SK-N-SH treated with all-trans-retinoic acid at 6 μM for 48 hours (cell line): ENCODE data around the gene OTOA.

Experiments used
- ARNTL ChIP-seq: fragments of 450-650 bp; formaldehyde crosslinking; IDR thresholded peaks from 2 replicates; pipeline ENCODE4 v1.5.0; 2020; ENCODE audit warnings: low read depth, mild to moderate bottlenecking, moderate library complexity, borderline replicate concordance
- ESRRG ChIP-seq: fragments of 250-450 bp; sonication (Bioruptor Pico); IDR thresholded peaks from 2 replicates; pipeline ENCODE4 v1.6.1; 2021; ENCODE audit warnings: mild to moderate bottlenecking
- PATZ1 ChIP-seq: fragments of 250-450 bp; sonication (Bioruptor Pico); IDR thresholded peaks from 2 replicates; pipeline ENCODE4 v1.8.0; 2020; ENCODE audit warnings: mild to moderate bottlenecking, moderate library complexity, borderline replicate concordance
- TCF4 ChIP-seq: fragments of 250-450 bp; sonication (Bioruptor Pico); IDR thresholded peaks from 2 replicates; pipeline ENCODE4 v1.8.0; 2021; ENCODE audit warnings: mild to moderate bottlenecking, moderate library complexity, borderline replicate concordance
- ZFP3 ChIP-seq: fragments of 250-450 bp; sonication (Bioruptor Pico); IDR thresholded peaks from 2 replicates; pipeline ENCODE4 v1.5.0; 2020; ENCODE audit warnings: mild to moderate bottlenecking, moderate library complexity
- ZNF565 ChIP-seq: fragments of 450-650 bp; formaldehyde crosslinking; conservative IDR thresholded peaks from 2 replicates; pipeline ENCODE4 v1.5.0; 2020; ENCODE audit warnings: low read depth, mild to moderate bottlenecking, moderate library complexity
- ZNF8 ChIP-seq: fragments of 450-650 bp; formaldehyde crosslinking; IDR thresholded peaks from 2 replicates; pipeline ENCODE4 v1.5.0; 2020; ENCODE audit warnings: mild to moderate bottlenecking, moderate library complexity
- TF ChIP-seq, protein P1 (sequence below): fragments of 250-450 bp; sonication (Bioruptor Pico); IDR thresholded peaks from 2 replicates; pipeline ENCODE4 v1.5.0; 2020; ENCODE audit warnings: mild to moderate bottlenecking, moderate library complexity
- TF ChIP-seq, protein P2 (sequence below): fragments of 250-450 bp; sonication (Bioruptor Pico); IDR thresholded peaks from 2 replicates; pipeline ENCODE4 v1.5.1; 2020; ENCODE audit warnings: low read depth, mild to moderate bottlenecking, moderate library complexity

DNA sequence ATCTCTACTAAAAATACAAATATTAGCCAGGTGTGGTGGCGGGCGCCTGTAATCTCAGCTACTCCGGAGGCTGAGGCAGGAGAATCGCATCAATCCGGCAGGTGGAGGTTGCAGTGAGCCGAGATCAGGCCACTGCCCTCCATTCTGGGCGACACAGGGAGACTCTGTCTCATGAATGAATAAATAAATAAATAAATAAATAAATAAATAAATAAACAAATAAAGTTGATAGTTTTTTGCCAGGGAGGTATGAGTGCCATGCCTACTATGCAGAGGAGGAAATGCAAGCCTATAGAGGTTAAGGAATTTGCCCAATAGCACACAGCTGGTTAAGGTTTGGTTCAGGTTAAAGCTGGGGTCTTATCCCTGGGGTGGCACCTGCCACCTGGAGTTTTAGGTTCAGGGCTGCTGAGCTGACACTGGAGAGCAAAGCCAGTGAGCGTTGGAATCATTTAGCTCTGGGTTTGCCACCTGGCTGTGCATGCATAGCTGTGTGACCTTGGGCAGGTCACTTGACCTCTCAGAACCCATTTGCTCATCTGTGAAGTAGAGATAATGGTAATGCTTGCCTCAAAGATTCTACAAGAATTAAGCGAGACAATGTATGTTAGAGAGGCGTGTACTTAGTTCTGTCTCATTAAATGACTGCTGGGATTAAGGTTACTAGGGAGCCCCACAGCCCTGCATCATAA lies 1.2 kb downstream of the OTOA start:
- TF ChIP-seq ZNF565 (CRISPR knock-in tag) = no peak
- TF ChIP-seq ZFP3 = no peak
- no peak for TF ChIP-seq ESRRG (CRISPR knock-in tag)
- no peak for TF ChIP-seq TCF4 (CRISPR knock-in tag)
- no peak for TF ChIP-seq PATZ1 (CRISPR knock-in tag)
- TF ChIP-seq, protein P1, sequence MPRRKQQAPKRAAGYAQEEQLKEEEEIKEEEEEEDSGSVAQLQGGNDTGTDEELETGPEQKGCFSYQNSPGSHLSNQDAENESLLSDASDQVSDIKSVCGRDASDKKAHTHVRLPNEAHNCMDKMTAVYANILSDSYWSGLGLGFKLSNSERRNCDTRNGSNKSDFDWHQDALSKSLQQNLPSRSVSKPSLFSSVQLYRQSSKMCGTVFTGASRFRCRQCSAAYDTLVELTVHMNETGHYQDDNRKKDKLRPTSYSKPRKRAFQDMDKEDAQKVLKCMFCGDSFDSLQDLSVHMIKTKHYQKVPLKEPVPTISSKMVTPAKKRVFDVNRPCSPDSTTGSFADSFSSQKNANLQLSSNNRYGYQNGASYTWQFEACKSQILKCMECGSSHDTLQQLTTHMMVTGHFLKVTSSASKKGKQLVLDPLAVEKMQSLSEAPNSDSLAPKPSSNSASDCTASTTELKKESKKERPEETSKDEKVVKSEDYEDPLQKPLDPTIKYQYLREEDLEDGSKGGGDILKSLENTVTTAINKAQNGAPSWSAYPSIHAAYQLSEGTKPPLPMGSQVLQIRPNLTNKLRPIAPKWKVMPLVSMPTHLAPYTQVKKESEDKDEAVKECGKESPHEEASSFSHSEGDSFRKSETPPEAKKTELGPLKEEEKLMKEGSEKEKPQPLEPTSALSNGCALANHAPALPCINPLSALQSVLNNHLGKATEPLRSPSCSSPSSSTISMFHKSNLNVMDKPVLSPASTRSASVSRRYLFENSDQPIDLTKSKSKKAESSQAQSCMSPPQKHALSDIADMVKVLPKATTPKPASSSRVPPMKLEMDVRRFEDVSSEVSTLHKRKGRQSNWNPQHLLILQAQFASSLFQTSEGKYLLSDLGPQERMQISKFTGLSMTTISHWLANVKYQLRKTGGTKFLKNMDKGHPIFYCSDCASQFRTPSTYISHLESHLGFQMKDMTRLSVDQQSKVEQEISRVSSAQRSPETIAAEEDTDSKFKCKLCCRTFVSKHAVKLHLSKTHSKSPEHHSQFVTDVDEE (CRISPR knock-in tag) = no peak
- TF ChIP-seq, protein P2, sequence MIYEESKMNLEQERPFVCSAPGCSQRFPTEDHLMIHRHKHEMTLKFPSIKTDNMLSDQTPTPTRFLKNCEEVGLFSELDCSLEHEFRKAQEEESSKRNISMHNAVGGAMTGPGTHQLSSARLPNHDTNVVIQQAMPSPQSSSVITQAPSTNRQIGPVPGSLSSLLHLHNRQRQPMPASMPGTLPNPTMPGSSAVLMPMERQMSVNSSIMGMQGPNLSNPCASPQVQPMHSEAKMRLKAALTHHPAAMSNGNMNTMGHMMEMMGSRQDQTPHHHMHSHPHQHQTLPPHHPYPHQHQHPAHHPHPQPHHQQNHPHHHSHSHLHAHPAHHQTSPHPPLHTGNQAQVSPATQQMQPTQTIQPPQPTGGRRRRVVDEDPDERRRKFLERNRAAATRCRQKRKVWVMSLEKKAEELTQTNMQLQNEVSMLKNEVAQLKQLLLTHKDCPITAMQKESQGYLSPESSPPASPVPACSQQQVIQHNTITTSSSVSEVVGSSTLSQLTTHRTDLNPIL (CRISPR knock-in tag) = no peak
- no peak for TF ChIP-seq ZNF8 (CRISPR knock-in tag)
- no peak for TF ChIP-seq ARNTL (CRISPR knock-in tag)
